WTC11 (cell line): Measurements from ENCODE around the gene RASSF4. TPM values are rescaled to one million over a fixed set of nuclear protein-coding genes. Genes with fewer than 3 reads are reported as not detected.

Experiments used
- ATAC-seq: fragments of 200-7000 bp; cut with Tn5 transposase; 2 replicates; pipeline ENCODE4 v1.10.0; 2021; ENCODE audit warnings: mild to moderate bottlenecking, moderate library complexity
- CTCF ChIA-PET: fragments of 300-600 bp; sonication (Branson Sonifier 250); formaldehyde crosslinking; loops from one replicate; lab custom pipeline; 2021; ENCODE audit warnings: antibody characterized with exemption; lab: Charles Lee
- POLR2A ChIA-PET: fragments of 350-600 bp; sonication (Branson Sonifier 250); formaldehyde crosslinking; loops from one replicate; lab custom pipeline; 2021; ENCODE audit warnings: antibody characterized with exemption; lab: Charles Lee
- DNase-seq: peaks from one replicate; pipeline ENCODE4 v3.0.0; 2021; ENCODE audit warnings: low spot score
- H3K27ac Mint-ChIP-seq: 2 replicates; pipeline ENCODE4 v1.8.0; 2021; ENCODE audit warnings: mixed read lengths
- H3K27me3 Mint-ChIP-seq: 2 replicates; pipeline ENCODE4 v1.8.0; 2021; ENCODE audit warnings: low read depth, mild to moderate bottlenecking, moderate library complexity, mixed read lengths
- H3K36me3 Mint-ChIP-seq: 2 replicates; pipeline ENCODE4 v1.8.0; 2021; ENCODE audit warnings: mixed read lengths
- H3K4me1 Mint-ChIP-seq: 2 replicates; pipeline ENCODE4 v1.8.0; 2022; ENCODE audit warnings: mixed read lengths
- H3K4me3 Mint-ChIP-seq: 2 replicates; pipeline ENCODE4 v1.8.0; 2021; ENCODE audit warnings: mild to moderate bottlenecking, moderate library complexity, mixed read lengths
- H3K9me3 Mint-ChIP-seq: 2 replicates; pipeline ENCODE4 v1.8.0; 2021; ENCODE audit warnings: mixed read lengths
- ATF2 ChIP-seq: sonication (generic); formaldehyde crosslinking; IDR thresholded peaks from 2 replicates; pipeline ENCODE4 v1.8.1; 2022; ENCODE audit warnings: low read depth, missing genetic modification reagents, borderline replicate concordance
- ESRRA ChIP-seq: sonication (generic); formaldehyde crosslinking; IDR thresholded peaks from 2 replicates; pipeline ENCODE4 v1.8.1; 2022; ENCODE audit warnings: mild to moderate bottlenecking, missing genetic modification reagents, borderline replicate concordance
- GTF2I ChIP-seq: fragments of 250-450 bp; sonication (Bioruptor Pico); conservative IDR thresholded peaks from 2 replicates; pipeline ENCODE4 v1.4.0; 2021; ENCODE audit warnings: mild to moderate bottlenecking
- NFYB ChIP-seq: sonication (generic); formaldehyde crosslinking; conservative IDR thresholded peaks from 2 replicates; pipeline ENCODE4 v1.8.0; 2022; ENCODE audit warnings: low read depth, missing genetic modification reagents
- NR2C2 ChIP-seq: sonication (generic); formaldehyde crosslinking; IDR thresholded peaks from 2 replicates; pipeline ENCODE4 v1.8.0; 2022; ENCODE audit warnings: mild to moderate bottlenecking, missing genetic modification reagents
- NR3C1 ChIP-seq: sonication (generic); formaldehyde crosslinking; conservative IDR thresholded peaks from 2 replicates; pipeline ENCODE4 v1.8.1; 2023; ENCODE audit warnings: low read depth, mild to moderate bottlenecking, missing genetic modification reagents
- SMAD3 ChIP-seq: sonication (generic); formaldehyde crosslinking; IDR thresholded peaks from 2 replicates; pipeline ENCODE4 v1.8.0; 2022; ENCODE audit warnings: missing genetic modification reagents, mild to moderate bottlenecking, borderline replicate concordance
- SMAD4 ChIP-seq: sonication (generic); formaldehyde crosslinking; IDR thresholded peaks from 2 replicates; pipeline ENCODE4 v1.8.0; 2022; ENCODE audit warnings: mild to moderate bottlenecking, missing genetic modification reagents
- SOX15 ChIP-seq: fragments of 250-450 bp; sonication (Bioruptor Pico); IDR thresholded peaks from 2 replicates; pipeline ENCODE4 v1.9.0; 2021; ENCODE audit warnings: mild to moderate bottlenecking
- TCF7 ChIP-seq: sonication (generic); formaldehyde crosslinking; IDR thresholded peaks from 2 replicates; pipeline ENCODE4 v1.8.0; 2022; ENCODE audit warnings: mild to moderate bottlenecking, low read depth, missing genetic modification reagents, moderate library complexity
- TEAD4 ChIP-seq: sonication (generic); formaldehyde crosslinking; IDR thresholded peaks from 2 replicates; pipeline ENCODE4 v1.8.0; 2022; ENCODE audit warnings: mild to moderate bottlenecking, missing genetic modification reagents
- TP53 ChIP-seq: sonication (generic); formaldehyde crosslinking; IDR thresholded peaks from 2 replicates; pipeline ENCODE4 v1.8.1; 2023; ENCODE audit warnings: mild to moderate bottlenecking, missing genetic modification reagents
- ZMAT4 ChIP-seq: fragments of 250-450 bp; sonication (Bioruptor Pico); IDR thresholded peaks from 2 replicates; pipeline ENCODE4 v1.9.0; 2021; ENCODE audit warnings: mild to moderate bottlenecking
- ZNF219 ChIP-seq: sonication (generic); formaldehyde crosslinking; IDR thresholded peaks from 2 replicates; pipeline ENCODE4 v1.8.0; 2023; ENCODE audit warnings: missing genetic modification reagents, mild to moderate bottlenecking, borderline replicate concordance
- ZNF263 ChIP-seq: sonication (generic); formaldehyde crosslinking; IDR thresholded peaks from 2 replicates; pipeline ENCODE4 v1.8.1; 2022; ENCODE audit warnings: low read depth, mild to moderate bottlenecking, moderate library complexity, missing genetic modification reagents
- ZNF396 ChIP-seq: fragments of 250-450 bp; sonication (Bioruptor Pico); IDR thresholded peaks from 2 replicates; pipeline ENCODE4 v1.8.0; 2021; ENCODE audit warnings: mild to moderate bottlenecking, moderate library complexity, borderline replicate concordance
- ZNF512 ChIP-seq: sonication (generic); formaldehyde crosslinking; IDR thresholded peaks from 2 replicates; pipeline ENCODE4 v1.8.1; 2022; ENCODE audit warnings: missing genetic modification reagents, borderline replicate concordance
- total RNA-seq: library from RNA; stranded (reverse); gene quantifications from 3 replicates; pipeline ENCODE4 v1.2.3, GENCODE V29; 2021
- TF ChIP-seq, protein P1 (sequence below): sonication (generic); formaldehyde crosslinking; IDR thresholded peaks from 2 replicates; pipeline ENCODE4 v1.8.0; 2022; ENCODE audit warnings: mild to moderate bottlenecking, missing genetic modification reagents
- TF ChIP-seq, protein P2 (sequence below): sonication (generic); formaldehyde crosslinking; IDR thresholded peaks from 2 replicates; pipeline ENCODE4 v1.8.1; 2023; ENCODE audit warnings: mild to moderate bottlenecking, missing genetic modification reagents

The RASSF4 gene
- total RNA-seq, 1 experiment from 2014 or later: 15.7 TPM

DNA sequence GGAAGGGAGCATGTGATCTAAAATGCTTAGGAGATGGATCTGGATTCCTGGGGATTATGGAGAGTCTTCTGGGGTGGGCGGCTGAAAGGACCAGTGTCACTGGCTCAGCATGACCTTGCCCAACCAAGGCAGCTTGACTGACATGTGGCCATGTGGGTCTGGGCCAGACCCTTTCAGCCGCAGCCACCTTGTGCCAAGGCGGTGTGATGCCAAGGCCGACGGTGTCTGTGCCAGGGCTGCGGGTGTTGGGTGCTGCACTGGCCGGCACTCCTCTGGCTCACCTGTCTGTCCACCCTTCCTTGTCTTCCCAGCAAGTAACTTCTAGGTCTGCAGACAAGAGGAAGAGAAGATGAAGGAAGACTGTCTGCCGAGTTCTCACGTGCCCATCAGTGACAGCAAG lies 10.3 kb downstream of the RASSF4 start (continued):
- no peak for TF ChIP-seq SMAD4
- no peak for TF ChIP-seq NR3C1 (CRISPR knock-in tag)

DNA sequence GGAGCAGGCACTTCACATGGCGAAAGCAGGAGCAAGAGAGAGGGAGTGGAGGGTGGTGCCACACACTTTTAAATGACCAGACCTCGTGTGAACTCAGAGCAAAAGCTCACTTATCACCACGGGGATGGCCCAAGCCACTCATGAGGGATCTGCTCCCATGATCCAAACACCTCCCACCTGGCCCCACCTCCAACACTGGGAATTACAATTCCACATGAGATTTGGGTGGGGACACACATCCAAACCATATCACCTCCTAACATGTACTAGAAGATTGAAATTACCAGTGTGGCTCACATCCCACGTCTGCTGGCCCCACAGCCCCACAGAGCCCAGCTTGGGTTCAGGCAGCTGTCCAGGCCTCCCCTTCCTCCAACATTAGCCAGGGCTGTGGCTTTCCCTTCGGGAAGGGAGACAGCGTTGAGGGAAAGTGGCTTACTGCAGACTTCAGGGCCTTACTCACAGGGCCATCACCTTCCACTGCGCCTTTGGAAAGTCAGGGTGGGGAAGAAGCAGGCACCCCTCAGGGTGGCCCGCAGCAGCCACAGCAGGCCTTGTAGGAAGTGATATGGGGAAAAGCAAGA lies 11.3 kb downstream of the RASSF4 start:
- DNase-seq: no peak
- ATAC-seq: no peak
- TF ChIP-seq ZNF396 (CRISPR knock-in tag): no peak
- TF ChIP-seq NFYB: no peak
- TF ChIP-seq ATF2 (CRISPR knock-in tag): no peak
- no peak for TF ChIP-seq ZNF512 (CRISPR knock-in tag)
- TF ChIP-seq, protein P1, sequence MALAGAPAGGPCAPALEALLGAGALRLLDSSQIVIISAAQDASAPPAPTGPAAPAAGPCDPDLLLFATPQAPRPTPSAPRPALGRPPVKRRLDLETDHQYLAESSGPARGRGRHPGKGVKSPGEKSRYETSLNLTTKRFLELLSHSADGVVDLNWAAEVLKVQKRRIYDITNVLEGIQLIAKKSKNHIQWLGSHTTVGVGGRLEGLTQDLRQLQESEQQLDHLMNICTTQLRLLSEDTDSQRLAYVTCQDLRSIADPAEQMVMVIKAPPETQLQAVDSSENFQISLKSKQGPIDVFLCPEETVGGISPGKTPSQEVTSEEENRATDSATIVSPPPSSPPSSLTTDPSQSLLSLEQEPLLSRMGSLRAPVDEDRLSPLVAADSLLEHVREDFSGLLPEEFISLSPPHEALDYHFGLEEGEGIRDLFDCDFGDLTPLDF (CRISPR knock-in tag): no peak
- TF ChIP-seq SOX15 (CRISPR knock-in tag): no peak
- TF ChIP-seq, all 79 proteins: peak for 0
- no peaks in the 10 kb centered on the region for H3K9me3 Mint-ChIP-seq
- ChIA-PET POLR2A (no interaction called here), CTCF (no interaction called here)
- peaks cover 53% of the 10 kb centered on the region for H3K4me1 Mint-ChIP-seq
- H3K4me3 Mint-ChIP-seq: no peak overlapping the region
- no peak overlapping the region for H3K27ac Mint-ChIP-seq
- peaks cover 28% of the 10 kb centered on the region for H3K36me3 Mint-ChIP-seq
- H3K27me3 Mint-ChIP-seq: peaks cover under 1% of the 10 kb centered on the region; the same call in 1 of the 2 replicates

GRCh38 chr10:44971434-44971833 lies 11.8 kb downstream of the RASSF4 start:
- no peak for DNase-seq
- ChIA-PET POLR2A (no interaction called here), CTCF (no interaction called here)
- ATAC-seq: no peak
- Mint-ChIP-seq H3K4me3 (no peak overlapping the region), H3K9me3 (no peaks in the 10 kb centered on the region), H3K36me3 (peaks cover 28% of the 10 kb centered on the region), H3K27me3 (peaks cover 5% of the 10 kb centered on the region; the same call in 1 of the 2 replicates), H3K4me1 (peaks cover 53% of the 10 kb centered on the region), H3K27ac (no peak overlapping the region)
- TF ChIP-seq SMAD3 (CRISPR knock-in tag): no peak
- no peak for TF ChIP-seq NR2C2 (CRISPR knock-in tag)
- no peak for TF ChIP-seq TEAD4 (CRISPR knock-in tag)
- no peak for TF ChIP-seq TCF7 (CRISPR knock-in tag)
- no peak for TF ChIP-seq GTF2I (CRISPR knock-in tag)
- no peak for TF ChIP-seq SOX15 (CRISPR knock-in tag)
- TF ChIP-seq ESRRA (CRISPR knock-in tag): no peak
- TF ChIP-seq, protein P2, sequence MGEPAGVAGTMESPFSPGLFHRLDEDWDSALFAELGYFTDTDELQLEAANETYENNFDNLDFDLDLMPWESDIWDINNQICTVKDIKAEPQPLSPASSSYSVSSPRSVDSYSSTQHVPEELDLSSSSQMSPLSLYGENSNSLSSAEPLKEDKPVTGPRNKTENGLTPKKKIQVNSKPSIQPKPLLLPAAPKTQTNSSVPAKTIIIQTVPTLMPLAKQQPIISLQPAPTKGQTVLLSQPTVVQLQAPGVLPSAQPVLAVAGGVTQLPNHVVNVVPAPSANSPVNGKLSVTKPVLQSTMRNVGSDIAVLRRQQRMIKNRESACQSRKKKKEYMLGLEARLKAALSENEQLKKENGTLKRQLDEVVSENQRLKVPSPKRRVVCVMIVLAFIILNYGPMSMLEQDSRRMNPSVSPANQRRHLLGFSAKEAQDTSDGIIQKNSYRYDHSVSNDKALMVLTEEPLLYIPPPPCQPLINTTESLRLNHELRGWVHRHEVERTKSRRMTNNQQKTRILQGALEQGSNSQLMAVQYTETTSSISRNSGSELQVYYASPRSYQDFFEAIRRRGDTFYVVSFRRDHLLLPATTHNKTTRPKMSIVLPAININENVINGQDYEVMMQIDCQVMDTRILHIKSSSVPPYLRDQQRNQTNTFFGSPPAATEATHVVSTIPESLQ (CRISPR knock-in tag): no peak
- TF ChIP-seq ZNF219: no peak
- TF ChIP-seq ZMAT4 (CRISPR knock-in tag): no peak
- TF ChIP-seq TP53 (CRISPR knock-in tag): no peak
- TF ChIP-seq ZNF263: no peak
- TF ChIP-seq, all 79 proteins: peak for 0
